ENCODE results near the gene WNT16. TPM values are rescaled to one million over a fixed set of nuclear protein-coding genes. Genes with fewer than 3 reads are reported as not detected.
"Not testable (repeated sequence)": the region's sequence is repeated elsewhere in the genome, so short reads cannot be mapped to it uniquely, and the experiment has no call there.

Gene WNT16
- polyA plus RNA-seq (ENCODE audit: insufficient read length in 12 of 12) = 1 to 10 TPM in 3 of 12 donors, under 1 TPM in 7, not detected in 2; 0.16 to 8.7 (median 0.44) TPM
- long read RNA-seq, donor 1 = 0 reads
- long read RNA-seq, donor 2 = 0 reads
- long read RNA-seq, donor 3 = 0 reads
- long read RNA-seq, donor 4 = 0 reads
- long read RNA-seq, donor 5 = 0 reads
- long read RNA-seq, donor 6 = 0 reads
- long read RNA-seq, donor 7 = 0 reads
- long read RNA-seq, donor 8 = 0 reads
- long read RNA-seq, donor 9, partial matches to known transcripts = 0 of 2 reads
- long read RNA-seq, donor 9, other reads (novel, unspliced or antisense) = 0 of 2 reads
- long read RNA-seq, donor 10 = 0 reads
- long read RNA-seq, donor 11 = 0 reads

DNA sequence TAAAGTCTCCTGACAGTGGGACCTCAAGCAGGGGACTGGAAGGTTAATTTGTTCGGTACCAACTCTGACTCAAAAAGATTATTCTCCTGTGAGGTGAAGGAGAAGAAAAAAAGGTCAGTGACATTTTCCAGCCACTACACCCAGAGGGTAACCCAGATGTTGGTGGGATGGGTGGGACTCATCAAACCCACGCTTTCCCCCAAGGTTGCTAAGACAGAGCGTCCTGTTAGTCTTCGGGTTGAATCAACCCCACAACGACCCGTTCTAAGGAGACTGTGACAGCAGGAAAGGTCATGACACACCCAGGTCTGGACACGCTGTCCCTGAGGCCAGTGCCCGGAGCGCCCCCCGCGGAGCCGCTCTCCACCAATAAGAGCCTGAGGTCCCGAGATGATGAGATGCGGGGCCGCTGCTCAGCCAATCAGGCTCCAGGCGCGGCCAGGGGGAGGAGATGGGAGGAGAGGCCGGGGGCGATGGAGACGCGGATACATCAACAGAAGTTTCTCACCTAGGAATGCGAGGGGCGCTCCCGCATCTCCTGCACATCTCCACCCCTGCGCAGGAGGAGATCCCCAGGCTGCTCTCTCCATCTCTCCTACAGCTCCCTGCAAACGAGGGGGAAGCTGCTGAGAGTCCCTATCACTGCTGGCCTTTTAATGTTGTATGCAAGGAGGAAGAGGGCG is at the start of gene WNT16:
TSS of gene WNT16 (plus strand) at position 493 of the 683 bp plus-strand sequence. CDS start 293 bp downstream, outside the sequence.
- no peak for DNase-seq

DNA sequence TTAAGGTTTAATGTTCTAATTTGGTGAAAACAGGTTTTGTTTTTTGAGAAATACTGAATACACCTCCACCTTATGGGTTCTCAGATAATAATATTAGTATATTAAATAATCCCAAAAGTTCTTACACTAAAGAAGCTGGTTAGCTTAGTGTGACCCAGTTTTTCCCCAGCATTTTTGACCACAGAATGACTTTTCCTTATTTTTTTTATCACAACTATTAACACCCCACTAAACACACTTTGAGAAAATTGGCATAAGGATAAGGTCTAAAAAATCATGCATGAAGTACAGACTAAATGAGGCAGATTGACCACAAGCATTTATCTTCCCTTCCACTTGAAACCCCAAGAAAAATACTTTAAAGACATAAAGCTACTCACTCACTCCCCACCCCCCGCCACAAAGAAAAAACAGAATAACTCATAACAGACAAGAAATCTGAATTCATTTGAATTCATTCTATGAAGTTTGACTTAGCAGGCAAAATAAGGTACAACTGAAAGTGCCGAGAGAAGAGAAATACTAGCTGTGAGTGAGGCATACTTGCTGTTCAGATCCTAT is 49.7 kb upstream of the WNT16 start:
- DNase-seq = no peak

DNA sequence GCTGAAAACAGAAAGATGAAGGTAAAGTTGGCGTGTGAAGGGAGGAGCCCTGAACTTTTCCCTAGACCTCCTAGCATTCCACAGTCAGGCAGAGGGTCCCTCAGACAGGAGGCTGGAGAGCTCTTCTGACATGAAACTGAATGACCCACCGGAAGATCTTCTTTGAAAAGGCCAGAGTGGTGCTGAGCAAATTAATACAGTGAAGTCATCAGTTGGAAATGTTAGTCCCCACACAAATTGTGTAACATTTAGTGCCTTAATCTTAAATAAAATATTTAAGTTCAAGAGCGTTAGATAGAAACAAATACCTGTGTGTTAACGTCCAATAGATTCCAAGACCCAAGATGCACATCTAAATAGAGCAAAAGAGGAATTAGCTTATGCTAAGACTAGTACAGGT is 49.0 kb upstream of the WNT16 start:
- no peak for DNase-seq

DNA sequence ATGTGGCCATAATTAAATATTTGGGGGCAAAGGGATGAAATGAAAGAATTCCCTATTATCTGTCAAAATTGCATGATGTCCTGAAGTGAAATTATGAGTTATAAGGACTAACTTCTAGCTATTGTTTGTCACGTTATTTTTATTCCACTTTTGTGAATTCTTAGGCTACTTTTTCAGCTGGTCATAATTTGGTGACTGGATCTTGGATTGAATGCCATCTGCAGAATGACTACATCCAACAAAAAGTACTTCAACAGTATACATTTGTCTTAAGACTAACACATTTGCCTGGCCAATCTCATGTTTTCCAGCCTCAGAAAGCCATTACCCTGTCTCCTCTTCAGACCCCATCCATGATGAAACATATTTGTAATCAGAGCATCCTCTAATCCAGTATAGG is 48.1 kb upstream of the WNT16 start:
- no peak for DNase-seq

DNA sequence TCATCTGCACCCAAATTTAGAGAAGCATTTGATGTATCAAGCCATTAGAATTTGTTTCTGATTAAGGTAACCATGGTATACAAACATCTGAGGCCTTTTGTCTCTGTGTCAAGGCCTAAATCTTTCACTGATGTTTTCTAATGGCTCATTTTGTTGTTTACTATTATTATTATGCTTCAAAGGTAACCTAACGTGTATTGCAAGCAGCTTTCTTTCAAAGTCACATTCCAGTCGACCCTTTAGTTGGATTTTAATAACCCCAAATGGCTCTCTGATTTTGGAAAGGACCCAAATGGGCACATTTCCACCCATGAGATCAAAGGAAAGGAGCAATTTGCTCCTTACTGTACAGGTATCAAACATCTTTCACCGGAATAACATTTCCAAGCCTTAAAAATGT is 46.7 kb upstream of the WNT16 start:
- DNase-seq = no peak

GRCh38 chr7:121285066-121285667 is 43.6 kb upstream of the WNT16 start:
- no peak for DNase-seq

DNA sequence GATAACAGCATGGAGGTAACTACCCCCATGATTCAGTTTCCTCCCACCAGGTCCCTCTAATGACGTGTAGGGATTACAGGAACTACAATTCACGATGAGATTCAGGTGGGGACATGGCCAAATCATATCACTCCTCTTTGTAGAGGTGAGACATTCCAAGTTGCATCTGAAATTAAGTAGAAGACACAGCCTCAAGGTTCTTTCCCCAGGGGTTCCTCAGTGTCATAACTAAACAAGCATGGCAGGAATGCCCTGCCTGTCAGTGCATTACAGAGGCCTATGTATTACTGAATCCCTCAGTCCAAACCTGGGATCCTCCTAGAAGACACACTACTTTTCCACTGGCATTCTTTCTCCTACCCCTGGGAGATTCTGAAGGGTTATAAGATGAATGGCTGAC is 42.6 kb upstream of the WNT16 start:
- DNase-seq = no peak

- no peak for DNase-seq
Measured at GRCh38 chr7:121286742-121287734, 41.8 kb upstream of the WNT16 start.

- DNase-seq = no peak
Measured at GRCh38 chr7:121288894-121289293, 39.9 kb upstream of the WNT16 start.

DNA sequence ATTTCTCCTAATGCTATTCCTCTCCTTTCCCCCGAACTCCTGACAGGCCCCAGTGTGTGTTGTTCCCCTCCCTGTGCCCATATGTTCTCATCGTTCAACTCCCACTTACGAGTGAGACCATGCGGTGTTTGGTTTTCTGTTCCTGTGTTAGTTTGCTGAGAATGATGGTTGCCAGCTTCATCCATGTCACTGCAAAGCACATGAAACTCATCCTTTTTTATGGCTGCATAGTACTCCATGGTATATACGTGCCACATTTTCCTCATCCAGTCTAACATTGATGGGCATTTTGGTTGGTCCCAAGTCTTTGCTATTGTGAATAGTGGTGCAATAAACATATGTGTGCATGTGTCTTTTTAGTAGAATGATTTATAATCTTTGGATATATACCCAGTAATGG is 38.9 kb upstream of the WNT16 start:
- not testable (repeated sequence) for DNase-seq

DNA sequence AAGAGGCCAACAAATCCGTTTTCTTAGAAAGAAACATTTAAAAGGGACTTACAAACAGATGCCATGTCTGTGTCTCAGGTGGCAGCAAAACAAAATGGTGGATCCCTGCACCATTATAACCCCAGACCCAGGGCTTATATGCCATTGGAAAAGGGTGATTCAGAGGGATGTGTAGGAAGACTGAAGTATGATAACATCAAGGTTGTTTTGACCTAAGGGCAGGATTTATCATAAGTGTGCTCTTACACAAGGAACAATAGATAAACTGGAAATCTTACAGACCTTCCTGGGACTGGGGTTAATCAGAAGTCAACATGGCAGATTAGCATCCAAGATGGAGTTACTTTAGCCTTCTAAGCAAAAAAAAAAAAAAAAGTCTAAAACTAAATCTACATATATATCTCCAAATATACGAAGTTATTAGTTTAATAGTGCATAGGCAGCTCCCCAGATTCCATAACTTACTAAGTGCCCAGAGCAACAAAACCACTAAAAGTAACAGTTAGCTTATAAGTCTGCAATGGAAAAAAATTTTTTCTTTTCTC is 34.3 kb upstream of the WNT16 start:
- no peak for DNase-seq

DNA sequence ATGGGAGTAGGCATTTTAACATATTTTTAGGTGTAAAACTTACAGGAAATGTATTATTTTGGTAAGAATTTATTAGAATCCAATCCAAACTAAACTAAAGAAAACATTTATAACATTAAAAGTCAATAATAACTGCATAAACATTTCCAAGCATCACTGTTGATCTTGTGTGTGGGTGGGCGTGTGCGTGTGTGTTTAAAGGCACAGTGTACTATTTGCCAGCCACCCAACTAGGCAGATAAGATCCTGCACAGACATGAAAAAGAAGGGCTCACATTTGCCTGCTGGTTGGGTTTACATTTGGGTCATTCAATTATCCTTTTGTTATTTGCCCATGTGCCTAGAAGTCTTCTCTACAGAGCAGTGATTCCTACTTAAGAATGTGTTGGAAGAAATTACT is 31.0 kb upstream of the WNT16 start:
- no peak for DNase-seq

DNA sequence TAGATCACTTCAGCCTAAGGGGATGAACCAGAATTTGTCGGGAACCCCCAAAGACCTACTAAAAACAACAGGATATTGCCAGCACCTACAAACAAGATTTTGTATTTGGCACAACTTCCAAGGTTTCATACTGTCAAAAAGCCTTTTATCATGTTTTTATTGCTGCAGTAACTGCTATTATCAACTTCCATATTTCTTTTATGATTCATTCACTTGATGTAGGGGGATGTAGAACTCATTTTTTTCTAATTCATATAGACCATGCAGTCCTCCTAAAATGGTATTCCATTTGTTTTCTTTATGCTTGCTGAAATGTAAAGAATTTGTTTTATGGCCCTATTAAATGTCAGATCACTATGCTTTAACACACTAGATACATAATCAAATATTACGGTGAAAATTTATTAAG is 30.0 kb upstream of the WNT16 start:
- no peak for DNase-seq

DNA sequence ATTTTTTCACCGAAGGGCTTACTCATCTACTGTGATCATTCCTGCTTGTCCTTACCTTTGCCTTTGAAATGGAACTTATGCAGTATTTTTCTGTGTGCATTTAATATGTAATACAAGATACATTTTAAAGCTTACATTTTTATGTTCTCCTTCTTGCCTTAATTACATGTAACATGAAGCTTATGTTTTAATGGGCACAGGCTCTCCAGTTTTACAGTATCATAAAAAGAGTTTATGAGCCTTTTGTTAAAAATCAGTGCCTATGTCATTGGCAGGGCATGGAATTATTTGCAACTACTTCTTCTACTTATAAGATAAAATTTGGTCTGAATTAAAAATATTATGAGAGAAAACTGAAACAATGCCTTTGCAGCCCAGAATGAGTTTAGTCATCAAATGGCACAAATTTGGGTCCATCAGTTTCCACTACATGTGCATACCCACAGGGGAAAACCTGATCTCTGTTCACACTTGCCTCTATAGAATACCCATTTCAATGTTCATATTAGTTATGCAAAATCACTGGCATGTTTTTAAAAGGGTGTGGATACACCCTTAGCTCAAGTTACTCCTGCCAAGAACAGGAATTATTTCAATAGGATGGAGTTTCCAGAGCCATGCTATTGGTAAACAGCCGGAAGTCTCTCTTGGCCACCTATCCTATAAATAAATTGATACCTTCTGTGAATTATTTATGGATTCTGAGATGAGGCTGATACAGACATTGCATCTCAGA is 27.9 kb upstream of the WNT16 start:
- no peak for DNase-seq

DNA sequence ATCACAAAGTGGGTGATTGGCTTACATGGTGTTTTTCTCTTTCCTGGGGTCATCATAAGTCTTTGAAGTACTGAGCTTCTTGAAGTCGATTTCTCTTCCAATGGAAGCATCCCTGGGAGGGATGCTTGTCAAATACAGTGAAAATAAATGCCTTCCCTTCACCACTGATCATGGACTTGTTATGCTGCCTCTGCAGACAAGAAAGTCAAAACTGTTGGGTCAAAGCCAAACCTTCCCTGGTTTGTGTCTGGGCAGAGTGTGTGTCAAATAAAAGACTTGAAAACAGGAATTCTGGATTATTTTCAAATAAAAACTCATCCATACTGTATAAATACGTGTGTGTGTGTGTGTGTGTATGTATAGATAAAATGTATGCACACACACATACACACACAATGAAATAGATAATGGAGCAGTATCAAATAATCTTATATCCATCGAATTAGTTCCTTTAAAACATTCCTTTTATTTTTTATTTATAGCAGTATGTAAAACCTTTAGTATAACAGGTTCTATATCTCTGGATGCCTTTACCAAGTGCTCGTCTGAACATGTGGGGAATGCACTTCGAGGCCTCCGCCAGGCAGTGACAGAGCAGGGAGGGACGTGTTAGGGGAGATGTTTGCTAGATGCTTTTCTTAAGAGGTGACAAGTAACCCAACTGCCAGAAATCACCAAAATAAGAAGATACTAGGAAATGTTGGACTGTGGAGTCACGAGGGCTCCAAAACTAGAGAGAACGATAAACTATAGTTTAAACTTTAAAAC is 27.2 kb upstream of the WNT16 start:
- no peak for DNase-seq

- no peak for DNase-seq
Measured at GRCh38 chr7:121302214-121302745, 26.5 kb upstream of the WNT16 start.

GRCh38 chr7:121303422-121304101 is 25.2 kb upstream of the WNT16 start:
- DNase-seq = no peak

DNA sequence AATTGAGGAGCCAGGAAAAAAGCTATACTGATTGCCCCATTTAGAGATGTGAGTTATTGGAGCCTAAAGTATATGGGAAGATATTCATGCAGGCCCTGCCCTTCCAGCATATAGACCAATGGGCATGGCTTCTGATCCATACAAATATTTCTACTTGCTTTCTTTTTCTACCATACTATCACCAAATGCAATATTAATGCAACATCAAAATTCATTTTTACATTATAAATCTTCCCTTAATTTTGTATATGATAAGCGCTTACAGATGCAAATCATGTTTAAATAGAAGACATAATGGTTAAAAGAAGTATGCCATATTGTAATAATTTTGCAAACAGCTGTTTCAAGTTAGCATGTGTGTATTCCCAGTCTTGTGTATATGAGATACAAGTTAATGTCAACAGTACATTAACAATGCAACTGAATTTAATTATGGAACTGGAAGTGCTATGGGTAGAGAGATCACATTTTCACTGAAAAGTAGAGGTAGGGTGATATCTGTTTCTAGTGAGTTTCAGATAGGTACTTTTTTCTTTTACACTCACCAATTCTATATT is 24.6 kb upstream of the WNT16 start:
- DNase-seq = no peak

Data from muscle of arm (tissue), 14 donors.